Tongue (tissue), 2 donors: Measurements from ENCODE around the gene HADHB. TPM values are rescaled to one million over a fixed set of nuclear protein-coding genes. Genes with fewer than 3 reads are reported as not detected.
"Not testable (repeated sequence)": the region's sequence is repeated elsewhere in the genome, so short reads cannot be mapped to it uniquely, and the experiment has no call there.

Experiments used
- DNase-seq: peaks from one replicate; pipeline ENCODE4 v3.0.0-alpha.2; 2015
- total RNA-seq: library from RNA; depleted of rRNA; stranded (reverse); fragments of >200 nt; gene quantifications from one replicate; pipeline ENCODE4 v1.2.3, GENCODE V29; 2014

Gene HADHB
- total RNA-seq, 1 donor from 2014 or later, result 196 TPM

- peak; percentile 89 for DNase-seq
These were observed 85.4 kb downstream of the HADHB start for GRCh38 chr2:26330114-26330549.

GRCh38 chr2:26330604-26331003 lies 85.9 kb downstream of the HADHB start:
- DNase-seq, result no peak

- DNase-seq, result not testable (repeated sequence)
These were observed 86.6 kb downstream of the HADHB start for GRCh38 chr2:26331321-26331720.

- no peak for DNase-seq
These were observed 88.6 kb downstream of the HADHB start for GRCh38 chr2:26333293-26333692.

- peak; percentile 64 for DNase-seq
These were observed 90.5 kb downstream of the HADHB start for GRCh38 chr2:26335231-26335630.

- DNase-seq, result no peak
These were observed 92.0 kb downstream of the HADHB start for GRCh38 chr2:26336719-26337118.

- DNase-seq, result no peak
These were observed 92.6 kb downstream of the HADHB start for GRCh38 chr2:26337298-26337697.

Other genes starting within 250 kb of the HADHB start
- 96.6 TPM for gene RAB10, start 210.9 kb upstream of the HADHB start, total RNA-seq
- 1.8 TPM for gene GAREM2, start 71.9 kb upstream of the HADHB start, total RNA-seq
- gene HADHA, start 307 bp upstream of the HADHB start, total RNA-seq, result 191 TPM
- 20.6 TPM for gene SELENOI, start 101.2 kb downstream of the HADHB start, total RNA-seq
- gene ADGRF3, start 101.8 kb downstream of the HADHB start, total RNA-seq, result not detected
- gene DRC1, start 157.0 kb downstream of the HADHB start, total RNA-seq, result not detected
- gene OTOF, start 233.2 kb downstream of the HADHB start, total RNA-seq, result 12.4 TPM